Measurements from ENCODE around the gene YRDC. TPM values are rescaled to one million over a fixed set of nuclear protein-coding genes. Genes with fewer than 3 reads are reported as not detected.
A peak's percentile ranks its signal among the peaks of the same experiment; 100 is the strongest.

Gene YRDC
- total RNA-seq, 1 donor from 2014 or later = 12.9 TPM

DNA sequence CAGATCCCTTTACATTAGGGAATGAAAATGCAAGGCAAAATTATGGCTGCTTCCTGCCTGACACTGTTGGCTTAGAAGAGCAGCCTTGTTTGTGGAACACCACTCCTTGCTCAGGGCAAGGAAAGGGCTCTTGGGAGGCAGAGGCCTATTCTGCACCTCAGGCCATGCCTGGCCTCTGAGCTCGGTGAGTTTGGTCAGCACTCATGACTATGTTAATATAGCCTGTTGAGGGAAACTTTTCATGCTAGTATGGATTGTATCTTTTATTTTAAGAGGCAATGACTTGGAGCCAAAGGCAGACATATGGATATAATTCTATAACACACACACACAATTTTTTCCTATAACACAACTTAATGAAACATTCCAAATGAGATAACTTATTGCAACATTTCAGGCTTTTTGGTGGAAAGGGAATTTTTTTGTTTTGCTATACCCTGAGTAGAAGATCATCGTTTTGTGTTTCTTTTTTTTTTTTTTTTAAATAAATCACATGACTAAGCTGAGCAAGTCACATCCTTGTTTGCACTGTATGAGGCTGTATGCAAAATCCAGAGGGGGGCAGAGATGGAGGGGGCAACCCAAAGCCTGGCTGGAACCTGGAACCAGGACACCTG, 5.6 kb upstream of the YRDC start:
- H3K27ac Mint-ChIP-seq = no peak overlapping the region
- H3K27ac ChIP-seq = no peak overlapping the region
- H3K27me3 Mint-ChIP-seq (ENCODE audit: insufficient read depth, low read depth) = peaks cover 8% of the 10 kb centered on the region
- peaks cover 9% of the 10 kb centered on the region for H3K4me1 ChIP-seq
- H3K4me3 Mint-ChIP-seq = no peak overlapping the region
- peaks cover 18% of the 10 kb centered on the region for H3K79me2 ChIP-seq (ENCODE audit: low read depth)
- no peak for DNase-seq (ENCODE audit: low spot score)
- peaks cover 21% of the 10 kb centered on the region for H3K4me1 Mint-ChIP-seq
- H4K20me1 ChIP-seq (ENCODE audit: low read depth) = peaks cover 38% of the 10 kb centered on the region
- no peak overlapping the region for H3K4me2 ChIP-seq
- H2AFZ ChIP-seq (replicated peaks) = no peak overlapping the region
- peaks cover 3% of the 10 kb centered on the region for H3K36me3 ChIP-seq
- H3F3A ChIP-seq (ENCODE audit: low read depth) = peaks cover 19% of the 10 kb centered on the region
- no peaks in the 10 kb centered on the region for H3K9me3 Mint-ChIP-seq
- no peaks in the 10 kb centered on the region for H3K27me3 ChIP-seq
- H3K4me3 ChIP-seq = no peak overlapping the region
- H3K36me3 Mint-ChIP-seq = peaks cover 17% of the 10 kb centered on the region
- TF ChIP-seq EZH2phosphoT487 (IDR thresholded peaks at IDR 0.05) = no peak
- TF ChIP-seq, protein P1, sequence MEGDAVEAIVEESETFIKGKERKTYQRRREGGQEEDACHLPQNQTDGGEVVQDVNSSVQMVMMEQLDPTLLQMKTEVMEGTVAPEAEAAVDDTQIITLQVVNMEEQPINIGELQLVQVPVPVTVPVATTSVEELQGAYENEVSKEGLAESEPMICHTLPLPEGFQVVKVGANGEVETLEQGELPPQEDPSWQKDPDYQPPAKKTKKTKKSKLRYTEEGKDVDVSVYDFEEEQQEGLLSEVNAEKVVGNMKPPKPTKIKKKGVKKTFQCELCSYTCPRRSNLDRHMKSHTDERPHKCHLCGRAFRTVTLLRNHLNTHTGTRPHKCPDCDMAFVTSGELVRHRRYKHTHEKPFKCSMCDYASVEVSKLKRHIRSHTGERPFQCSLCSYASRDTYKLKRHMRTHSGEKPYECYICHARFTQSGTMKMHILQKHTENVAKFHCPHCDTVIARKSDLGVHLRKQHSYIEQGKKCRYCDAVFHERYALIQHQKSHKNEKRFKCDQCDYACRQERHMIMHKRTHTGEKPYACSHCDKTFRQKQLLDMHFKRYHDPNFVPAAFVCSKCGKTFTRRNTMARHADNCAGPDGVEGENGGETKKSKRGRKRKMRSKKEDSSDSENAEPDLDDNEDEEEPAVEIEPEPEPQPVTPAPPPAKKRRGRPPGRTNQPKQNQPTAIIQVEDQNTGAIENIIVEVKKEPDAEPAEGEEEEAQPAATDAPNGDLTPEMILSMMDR (IDR thresholded peaks at IDR 0.05) = no peak
- TF ChIP-seq EZH2 (IDR thresholded peaks at IDR 0.05) = no peak
- H3K9me3 ChIP-seq (ENCODE audit: low read depth) = no peaks in the 10 kb centered on the region
- no peak overlapping the region for H3K9ac ChIP-seq

DNA sequence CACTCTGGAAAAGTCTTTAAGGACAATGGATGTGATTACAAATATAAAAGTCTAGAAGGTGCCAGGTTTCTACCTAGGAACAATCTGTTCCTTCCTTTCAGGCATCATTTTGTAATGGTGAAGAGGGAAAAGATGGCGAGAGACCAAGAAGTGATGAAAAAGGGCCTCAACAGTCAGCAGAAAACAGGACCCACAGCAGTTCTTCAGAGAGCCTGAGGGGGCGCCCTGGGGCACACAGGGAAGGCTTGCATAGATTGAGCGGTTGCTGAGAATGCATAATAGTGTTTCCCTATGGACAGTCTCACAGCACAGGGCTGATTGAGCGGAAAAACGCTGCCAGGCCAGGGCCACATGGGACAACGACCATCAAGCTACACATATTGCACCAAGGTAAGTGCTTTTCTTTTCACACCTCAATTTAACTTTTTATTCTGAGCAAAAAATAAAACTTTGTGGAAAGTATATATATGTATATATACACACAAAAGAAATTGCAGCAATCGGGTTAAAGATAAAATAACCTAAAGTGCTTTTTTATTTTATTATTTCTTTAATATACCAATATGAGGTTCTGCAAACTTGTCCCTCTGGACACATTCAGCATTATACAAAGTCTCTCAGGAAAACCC, 3.1 kb upstream of the YRDC start:
- no peak overlapping the region for H3K9ac ChIP-seq
- H3K4me3 ChIP-seq = no peak overlapping the region
- peaks cover 19% of the 10 kb centered on the region for H3F3A ChIP-seq (ENCODE audit: low read depth)
- Mint-ChIP-seq H3K4me1 (peaks cover 27% of the 10 kb centered on the region), H3K4me3 (peak overlapping the region; percentile 35), H3K9me3 (no peaks in the 10 kb centered on the region), H3K27me3 (ENCODE audit: insufficient read depth, low read depth) (peaks cover 8% of the 10 kb centered on the region), H3K27ac (no peak overlapping the region), H3K36me3 (peaks cover 12% of the 10 kb centered on the region)
- no peak overlapping the region for H2AFZ ChIP-seq (replicated peaks)
- no peaks in the 10 kb centered on the region for H3K27me3 ChIP-seq
- H3K4me1 ChIP-seq = peaks cover 14% of the 10 kb centered on the region
- H3K27ac ChIP-seq = no peak overlapping the region
- no peak overlapping the region for H3K4me2 ChIP-seq
- no peaks in the 10 kb centered on the region for H3K9me3 ChIP-seq (ENCODE audit: low read depth)
- TF ChIP-seq EZH2 (IDR thresholded peaks at IDR 0.05) (no peak), EZH2phosphoT487 (IDR thresholded peaks at IDR 0.05) (no peak)
- TF ChIP-seq, protein P1 (IDR thresholded peaks at IDR 0.05) = peak; percentile 87
- DNase-seq (ENCODE audit: low spot score) = peak; percentile 86
- H3K36me3 ChIP-seq = peaks cover 3% of the 10 kb centered on the region
- H3K79me2 ChIP-seq (ENCODE audit: low read depth) = peaks cover 34% of the 10 kb centered on the region
- H4K20me1 ChIP-seq (ENCODE audit: low read depth) = peaks cover 45% of the 10 kb centered on the region

DNA sequence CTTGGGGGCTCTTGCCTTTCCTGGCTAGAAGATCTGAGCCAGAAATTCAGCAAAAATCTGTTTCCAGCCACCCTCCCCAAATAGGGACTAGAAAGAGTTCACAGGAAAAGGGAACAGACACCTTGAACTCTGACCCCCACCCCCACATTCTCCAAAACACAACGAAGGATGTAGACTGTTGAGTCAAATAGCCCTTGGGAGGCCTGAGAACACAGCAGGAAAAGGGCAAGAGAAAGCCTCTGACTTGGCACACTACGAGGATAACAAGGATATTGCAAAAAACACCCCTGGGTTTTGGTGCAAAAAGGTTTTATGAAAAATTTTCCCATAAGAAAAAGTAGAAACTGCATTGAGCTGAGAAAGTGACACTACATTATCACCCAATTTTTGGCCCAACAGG, 1.9 kb upstream of the YRDC start:
- H3K36me3 Mint-ChIP-seq = peaks cover 11% of the 10 kb centered on the region
- Histone ChIP-seq H3F3A (ENCODE audit: low read depth) (peaks cover 22% of the 10 kb centered on the region), H3K79me2 (ENCODE audit: low read depth) (peaks cover 37% of the 10 kb centered on the region), H3K4me3 (no peak overlapping the region), H3K9me3 (ENCODE audit: low read depth) (no peaks in the 10 kb centered on the region), H3K4me2 (no peak overlapping the region), H3K36me3 (peaks cover 3% of the 10 kb centered on the region), H3K27me3 (no peaks in the 10 kb centered on the region), H3K4me1 (peaks cover 14% of the 10 kb centered on the region), H4K20me1 (ENCODE audit: low read depth) (peaks cover 57% of the 10 kb centered on the region), H3K27ac (no peak overlapping the region), H2AFZ (replicated peaks) (no peak overlapping the region), H3K9ac (no peak overlapping the region)
- peak overlapping the region; percentile 48 for H3K4me3 Mint-ChIP-seq
- peaks cover 2% of the 10 kb centered on the region for H3K27me3 Mint-ChIP-seq (ENCODE audit: insufficient read depth, low read depth)
- no peak for DNase-seq (ENCODE audit: low spot score)
- TF ChIP-seq EZH2 (IDR thresholded peaks at IDR 0.05) = no peak
- TF ChIP-seq, protein P1 (IDR thresholded peaks at IDR 0.05) = no peak
- no peak for TF ChIP-seq EZH2phosphoT487 (IDR thresholded peaks at IDR 0.05)
- peaks cover 27% of the 10 kb centered on the region for H3K4me1 Mint-ChIP-seq
- H3K9me3 Mint-ChIP-seq = no peaks in the 10 kb centered on the region
- no peak overlapping the region for H3K27ac Mint-ChIP-seq
